WTC11 (cell line): ENCODE results near the gene CACNA2D3.

Experiments used
- CTCF ChIP-seq: fragments of 200-600 bp; IDR thresholded peaks from 2 replicates; pipeline ENCODE4 v1.8.0; 2022; ENCODE audit warnings: antibody characterized with exemption
- E2F4 ChIP-seq: sonication (generic); formaldehyde crosslinking; IDR thresholded peaks from 2 replicates; pipeline ENCODE4 v1.8.1; 2022; ENCODE audit warnings: low read depth, mild to moderate bottlenecking, moderate library complexity, missing genetic modification reagents, borderline replicate concordance
- HMGXB4 ChIP-seq: sonication (generic); formaldehyde crosslinking; IDR thresholded peaks from 2 replicates; pipeline ENCODE4 v1.8.1; 2023; ENCODE audit warnings: mild to moderate bottlenecking, moderate library complexity, missing genetic modification reagents
- SP1 ChIP-seq: sonication (generic); formaldehyde crosslinking; conservative IDR thresholded peaks from 2 replicates; pipeline ENCODE4 v1.8.1; 2022; ENCODE audit warnings: missing genetic modification reagents
- TF ChIP-seq, protein P1 (sequence below): sonication (generic); formaldehyde crosslinking; IDR thresholded peaks from 2 replicates; pipeline ENCODE4 v1.8.0; 2022; ENCODE audit warnings: mild to moderate bottlenecking, missing genetic modification reagents
- TF ChIP-seq, protein P2 (sequence below): sonication (generic); formaldehyde crosslinking; IDR thresholded peaks from 2 replicates; pipeline ENCODE4 v1.8.1; 2022; ENCODE audit warnings: mild to moderate bottlenecking, missing genetic modification reagents, moderate library complexity, borderline replicate concordance
- TF ChIP-seq, protein P3 (sequence below): sonication (generic); formaldehyde crosslinking; IDR thresholded peaks from 2 replicates; pipeline ENCODE4 v1.8.1; 2022; ENCODE audit warnings: low read depth, missing genetic modification reagents, borderline replicate concordance
- TF ChIP-seq, protein P4 (sequence below): sonication (generic); formaldehyde crosslinking; IDR thresholded peaks from 2 replicates; pipeline ENCODE4 v1.8.1; 2023; ENCODE audit warnings: mild to moderate bottlenecking, missing genetic modification reagents, moderate library complexity

DNA sequence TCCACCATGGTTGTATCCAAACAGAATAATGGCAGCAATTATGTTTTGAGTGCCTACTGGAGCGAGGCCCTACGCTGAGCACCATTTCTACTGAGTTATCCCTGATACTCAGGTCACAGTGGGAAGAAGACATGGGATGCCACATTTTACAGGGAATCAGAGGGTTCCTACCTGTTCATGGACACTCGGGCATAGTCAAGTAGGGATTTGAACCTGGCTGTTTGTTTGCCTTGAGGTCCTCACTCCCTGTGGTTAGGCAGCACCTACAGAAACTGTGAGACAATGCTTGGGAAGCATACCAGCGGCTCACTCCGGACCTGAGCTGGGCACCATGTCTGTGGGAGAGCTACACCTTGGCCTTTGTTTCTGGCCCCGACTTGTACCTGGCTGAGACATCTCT is 415.2 kb downstream of the CACNA2D3 start:
- TF ChIP-seq, protein P1, sequence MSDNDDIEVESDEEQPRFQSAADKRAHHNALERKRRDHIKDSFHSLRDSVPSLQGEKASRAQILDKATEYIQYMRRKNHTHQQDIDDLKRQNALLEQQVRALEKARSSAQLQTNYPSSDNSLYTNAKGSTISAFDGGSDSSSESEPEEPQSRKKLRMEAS (CRISPR knock-in tag), result no peak
- TF ChIP-seq CTCF, result no peak
- no peak for TF ChIP-seq SP1 (CRISPR knock-in tag)
- no peak for TF ChIP-seq HMGXB4 (CRISPR knock-in tag)
- TF ChIP-seq, protein P2, sequence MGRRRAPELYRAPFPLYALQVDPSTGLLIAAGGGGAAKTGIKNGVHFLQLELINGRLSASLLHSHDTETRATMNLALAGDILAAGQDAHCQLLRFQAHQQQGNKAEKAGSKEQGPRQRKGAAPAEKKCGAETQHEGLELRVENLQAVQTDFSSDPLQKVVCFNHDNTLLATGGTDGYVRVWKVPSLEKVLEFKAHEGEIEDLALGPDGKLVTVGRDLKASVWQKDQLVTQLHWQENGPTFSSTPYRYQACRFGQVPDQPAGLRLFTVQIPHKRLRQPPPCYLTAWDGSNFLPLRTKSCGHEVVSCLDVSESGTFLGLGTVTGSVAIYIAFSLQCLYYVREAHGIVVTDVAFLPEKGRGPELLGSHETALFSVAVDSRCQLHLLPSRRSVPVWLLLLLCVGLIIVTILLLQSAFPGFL (CRISPR knock-in tag), result no peak
- no peak for TF ChIP-seq E2F4 (CRISPR knock-in tag)
- TF ChIP-seq, protein P3, sequence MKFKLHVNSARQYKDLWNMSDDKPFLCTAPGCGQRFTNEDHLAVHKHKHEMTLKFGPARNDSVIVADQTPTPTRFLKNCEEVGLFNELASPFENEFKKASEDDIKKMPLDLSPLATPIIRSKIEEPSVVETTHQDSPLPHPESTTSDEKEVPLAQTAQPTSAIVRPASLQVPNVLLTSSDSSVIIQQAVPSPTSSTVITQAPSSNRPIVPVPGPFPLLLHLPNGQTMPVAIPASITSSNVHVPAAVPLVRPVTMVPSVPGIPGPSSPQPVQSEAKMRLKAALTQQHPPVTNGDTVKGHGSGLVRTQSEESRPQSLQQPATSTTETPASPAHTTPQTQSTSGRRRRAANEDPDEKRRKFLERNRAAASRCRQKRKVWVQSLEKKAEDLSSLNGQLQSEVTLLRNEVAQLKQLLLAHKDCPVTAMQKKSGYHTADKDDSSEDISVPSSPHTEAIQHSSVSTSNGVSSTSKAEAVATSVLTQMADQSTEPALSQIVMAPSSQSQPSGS (CRISPR knock-in tag), result no peak
- TF ChIP-seq, protein P4, sequence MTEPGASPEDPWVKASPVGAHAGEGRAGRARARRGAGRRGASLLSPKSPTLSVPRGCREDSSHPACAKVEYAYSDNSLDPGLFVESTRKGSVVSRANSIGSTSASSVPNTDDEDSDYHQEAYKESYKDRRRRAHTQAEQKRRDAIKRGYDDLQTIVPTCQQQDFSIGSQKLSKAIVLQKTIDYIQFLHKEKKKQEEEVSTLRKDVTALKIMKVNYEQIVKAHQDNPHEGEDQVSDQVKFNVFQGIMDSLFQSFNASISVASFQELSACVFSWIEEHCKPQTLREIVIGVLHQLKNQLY, result no peak
